Fibroblast of lung (primary cell): ENCODE data around the gene DIS3L2.

ENCODE experiments used
- EZH2 ChIP-seq: IDR thresholded peaks from 2 replicates; pipeline ENCODE4 v1.5.1; 2012; ENCODE audit warnings: low read length, control low read depth, mild to moderate bottlenecking; ENCODE audit errors: missing control alignments
- TF ChIP-seq, protein P1 (sequence below), 2 donors: IDR thresholded peaks in 1 of 2; conservative IDR thresholded peaks in 1 of 2; 1 replicate in 1 of 2; 2 replicates in 1 of 2; pipeline ENCODE4 v1.5.1; 2011 to 2012; ENCODE audit warnings: low read length in 2 of 2, control low read depth in 1 of 2, inconsistent platforms in 1 of 2, low read depth in 1 of 2, mild to moderate bottlenecking in 1 of 2

DNA sequence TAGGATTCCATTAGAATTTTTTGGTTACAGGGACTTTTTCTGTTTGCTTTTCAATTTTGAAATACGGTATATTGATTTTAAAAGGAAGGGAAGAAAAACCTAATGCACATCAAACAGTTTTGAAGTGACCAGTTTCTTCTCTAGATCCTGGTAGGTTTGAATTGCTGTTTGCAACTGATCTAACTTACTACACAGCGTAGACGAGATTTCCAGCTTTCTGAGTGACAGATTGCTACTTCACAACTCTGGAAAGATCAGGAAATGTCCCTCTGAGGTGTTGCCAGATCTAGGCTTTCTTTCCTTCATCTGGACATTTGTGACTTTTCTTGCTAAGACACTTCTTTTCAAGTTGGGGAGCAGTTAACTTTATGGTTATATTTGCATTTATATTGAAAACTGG is 112.2 kb downstream of the DIS3L2 start:
- TF ChIP-seq, protein P1, sequence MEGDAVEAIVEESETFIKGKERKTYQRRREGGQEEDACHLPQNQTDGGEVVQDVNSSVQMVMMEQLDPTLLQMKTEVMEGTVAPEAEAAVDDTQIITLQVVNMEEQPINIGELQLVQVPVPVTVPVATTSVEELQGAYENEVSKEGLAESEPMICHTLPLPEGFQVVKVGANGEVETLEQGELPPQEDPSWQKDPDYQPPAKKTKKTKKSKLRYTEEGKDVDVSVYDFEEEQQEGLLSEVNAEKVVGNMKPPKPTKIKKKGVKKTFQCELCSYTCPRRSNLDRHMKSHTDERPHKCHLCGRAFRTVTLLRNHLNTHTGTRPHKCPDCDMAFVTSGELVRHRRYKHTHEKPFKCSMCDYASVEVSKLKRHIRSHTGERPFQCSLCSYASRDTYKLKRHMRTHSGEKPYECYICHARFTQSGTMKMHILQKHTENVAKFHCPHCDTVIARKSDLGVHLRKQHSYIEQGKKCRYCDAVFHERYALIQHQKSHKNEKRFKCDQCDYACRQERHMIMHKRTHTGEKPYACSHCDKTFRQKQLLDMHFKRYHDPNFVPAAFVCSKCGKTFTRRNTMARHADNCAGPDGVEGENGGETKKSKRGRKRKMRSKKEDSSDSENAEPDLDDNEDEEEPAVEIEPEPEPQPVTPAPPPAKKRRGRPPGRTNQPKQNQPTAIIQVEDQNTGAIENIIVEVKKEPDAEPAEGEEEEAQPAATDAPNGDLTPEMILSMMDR (conservative IDR thresholded peaks at IDR 0.05 in 1 of 2, IDR thresholded peaks at IDR 0.05 in 1 of 2; ENCODE audit: low read depth in 1 of 2, low read length in 2 of 2): no peak
- TF ChIP-seq EZH2: no peak
